HL-60/S4 treated with retinoic acid at 250 ng/mL for 4 days and 3 days (cell line): ENCODE measurements around the gene RNF150.
"Not testable (repeated sequence)": the region's sequence is repeated elsewhere in the genome, so short reads cannot be mapped to it uniquely, and the experiment has no call there.

Experiments used
- in situ Hi-C: fragments of 300-500 bp; cut with MboI; formaldehyde crosslinking; loops from 2 replicates; pipeline ENCODE4 v1.7.0; 2022; ENCODE audit warnings: low sequenced_read_pairs

The RNF150 gene

GRCh38 chr4:140837736-140838135 is 295.5 kb downstream of the RNF150 start:
- in situ Hi-C loops = no loop called here

- in situ Hi-C loops = no loop called here
Observed at GRCh38 chr4:140834839-140835495, 298.3 kb downstream of the RNF150 start.

GRCh38 chr4:140833280-140833679 is 300.0 kb downstream of the RNF150 start:
- in situ Hi-C loops = no loop called here

- in situ Hi-C loops = no loop called here
Observed at GRCh38 chr4:140829825-140830224, 303.4 kb downstream of the RNF150 start.

GRCh38 chr4:140826701-140827027 is 306.6 kb downstream of the RNF150 start:
- in situ Hi-C loops = no loop called here

GRCh38 chr4:140820520-140820919 is 312.7 kb downstream of the RNF150 start:
- in situ Hi-C loops = not testable (repeated sequence)

GRCh38 chr4:140819610-140820009 is 313.7 kb downstream of the RNF150 start:
- in situ Hi-C loops = no loop called here

- in situ Hi-C loops = no loop called here
Observed at GRCh38 chr4:140818433-140818832, 314.8 kb downstream of the RNF150 start.

GRCh38 chr4:140816806-140817510 is 316.3 kb downstream of the RNF150 start:
- in situ Hi-C loops = no loop called here

GRCh38 chr4:140813804-140814203 is 319.5 kb downstream of the RNF150 start:
- in situ Hi-C loops = no loop called here

- in situ Hi-C loops = no loop called here
Observed at GRCh38 chr4:140812916-140813315, 320.4 kb downstream of the RNF150 start.

GRCh38 chr4:140811429-140811828 is 321.8 kb downstream of the RNF150 start:
- in situ Hi-C loops = no loop called here

- in situ Hi-C loops = not testable (repeated sequence)
Observed at GRCh38 chr4:140810591-140811169, 322.6 kb downstream of the RNF150 start.
